ENCODE data around the gene C17orf107.
"Not testable (repeated sequence)": the region's sequence is repeated elsewhere in the genome, so short reads cannot be mapped to it uniquely, and the experiment has no call there.

DNA sequence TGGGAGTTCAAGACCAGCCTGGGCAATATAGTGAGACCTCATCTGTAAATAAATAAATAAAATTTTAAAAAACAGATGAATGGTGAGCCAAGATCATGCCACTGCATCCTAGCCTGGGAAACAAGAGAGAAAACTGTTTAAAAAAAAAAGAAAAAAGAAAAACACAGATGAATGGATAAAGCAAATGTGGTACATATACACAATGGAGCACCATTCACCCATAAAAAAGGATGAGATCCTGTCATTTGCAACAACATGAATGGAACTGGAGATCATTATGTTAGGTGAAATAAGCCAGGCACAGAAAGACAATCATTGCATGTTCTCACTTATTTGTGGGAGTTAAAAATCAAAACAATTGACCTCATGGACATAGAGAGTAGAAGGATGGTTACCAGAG, 7.3 kb downstream of the C17orf107 start:
- TF ChIP-seq POLR2A (IDR thresholded peaks at IDR 0.05) = not testable (repeated sequence)
- TF ChIP-seq, protein P1, sequence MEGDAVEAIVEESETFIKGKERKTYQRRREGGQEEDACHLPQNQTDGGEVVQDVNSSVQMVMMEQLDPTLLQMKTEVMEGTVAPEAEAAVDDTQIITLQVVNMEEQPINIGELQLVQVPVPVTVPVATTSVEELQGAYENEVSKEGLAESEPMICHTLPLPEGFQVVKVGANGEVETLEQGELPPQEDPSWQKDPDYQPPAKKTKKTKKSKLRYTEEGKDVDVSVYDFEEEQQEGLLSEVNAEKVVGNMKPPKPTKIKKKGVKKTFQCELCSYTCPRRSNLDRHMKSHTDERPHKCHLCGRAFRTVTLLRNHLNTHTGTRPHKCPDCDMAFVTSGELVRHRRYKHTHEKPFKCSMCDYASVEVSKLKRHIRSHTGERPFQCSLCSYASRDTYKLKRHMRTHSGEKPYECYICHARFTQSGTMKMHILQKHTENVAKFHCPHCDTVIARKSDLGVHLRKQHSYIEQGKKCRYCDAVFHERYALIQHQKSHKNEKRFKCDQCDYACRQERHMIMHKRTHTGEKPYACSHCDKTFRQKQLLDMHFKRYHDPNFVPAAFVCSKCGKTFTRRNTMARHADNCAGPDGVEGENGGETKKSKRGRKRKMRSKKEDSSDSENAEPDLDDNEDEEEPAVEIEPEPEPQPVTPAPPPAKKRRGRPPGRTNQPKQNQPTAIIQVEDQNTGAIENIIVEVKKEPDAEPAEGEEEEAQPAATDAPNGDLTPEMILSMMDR (IDR thresholded peaks at IDR 0.05) = not testable (repeated sequence)
